ELF-1 (cell line): ENCODE measurements around the gene GAL3ST3.
"Not testable (repeated sequence)": the region's sequence is repeated elsewhere in the genome, so short reads cannot be mapped to it uniquely, and the experiment has no call there.

Source experiments
- DNase-seq: peaks from one replicate; pipeline ENCODE4 v3.0.0-alpha.2; 2016; ENCODE audit warnings: low read depth, low spot score

GAL3ST3 gene

GRCh38 chr11:66012946-66013761, 35.8 kb downstream of the GAL3ST3 start:
- peak; percentile 67 for DNase-seq

GRCh38 chr11:66012371-66012945, 36.5 kb downstream of the GAL3ST3 start:
- DNase-seq, result no peak

- DNase-seq, result peak; percentile 45
These were observed 37.1 kb downstream of the GAL3ST3 start, which contains the start of gene CST6 for GRCh38 chr11:66011785-66012303. CST6 (plus strand) TSS chr11:66012008; CDS start chr11:66012045, 37 bp downstream.

GRCh38 chr11:66011239-66011784, 37.6 kb downstream of the GAL3ST3 start:
- peak; percentile 91 for DNase-seq

- DNase-seq, result not testable (repeated sequence)
These were observed 38.9 kb downstream of the GAL3ST3 start for GRCh38 chr11:66010036-66010435.

GRCh38 chr11:66008468-66009101, 40.4 kb downstream of the GAL3ST3 start:
- peak; percentile 47 for DNase-seq

GRCh38 chr11:66008095-66008467, 40.9 kb downstream of the GAL3ST3 start:
- no peak for DNase-seq

- DNase-seq, result peak; percentile 40
These were observed 41.7 kb downstream of the GAL3ST3 start for GRCh38 chr11:66007201-66007634.

GRCh38 chr11:66006891-66007176, 42.1 kb downstream of the GAL3ST3 start:
- DNase-seq, result peak; percentile 28

- no peak for DNase-seq
These were observed 42.6 kb downstream of the GAL3ST3 start for GRCh38 chr11:66006134-66006890.

- DNase-seq, result no peak
These were observed 44.8 kb downstream of the GAL3ST3 start for GRCh38 chr11:66004186-66004585.

GRCh38 chr11:66003291-66003690, 45.7 kb downstream of the GAL3ST3 start:
- DNase-seq, result no peak

- no peak for DNase-seq
These were observed 46.2 kb downstream of the GAL3ST3 start for GRCh38 chr11:66002648-66003225.

- DNase-seq, result peak; percentile 98
These were observed 46.9 kb downstream of the GAL3ST3 start, which contains the start of the genes BANF1 and EIF1AD for GRCh38 chr11:66001942-66002647. BANF1 (plus strand) TSS chr11:66002503; CDS start chr11:66003251, 748 bp downstream. EIF1AD (minus strand) TSS chr11:66002157; CDS start chr11:66000389, 1,768 bp downstream.

- DNase-seq, result no peak
These were observed 51.7 kb downstream of the GAL3ST3 start for GRCh38 chr11:65997286-65997685.

- DNase-seq, result no peak
These were observed 56.9 kb downstream of the GAL3ST3 start for GRCh38 chr11:65992056-65992455.
